GM18508 (cell line): ENCODE data around the gene NPPB.

Experiments used
- ATAC-seq: cut with Tn5 transposase; IDR thresholded peaks from one replicate; pipeline ENCODE4 v1.9.1; 2021; ENCODE audit warnings: moderate number of reproducible peaks; ENCODE audit not compliant: insufficient read depth, unreplicated experiment

The NPPB gene

GRCh38 chr1:11858968-11859871 lies 475 bp upstream of the NPPB start:
- no peak for ATAC-seq

GRCh38 chr1:11858158-11858557 lies 587 bp downstream of the NPPB start:
- ATAC-seq = no peak

- no peak for ATAC-seq
Observed at GRCh38 chr1:11857164-11857851, 1.4 kb downstream of the NPPB start.

- no peak for ATAC-seq
Observed at GRCh38 chr1:11856698-11857097, 2.0 kb downstream of the NPPB start.

- ATAC-seq = no peak
Observed at GRCh38 chr1:11855430-11855829, 3.3 kb downstream of the NPPB start.

- ATAC-seq = no peak
Observed at GRCh38 chr1:11854519-11854918, 4.2 kb downstream of the NPPB start.

GRCh38 chr1:11851180-11851579 lies 7.6 kb downstream of the NPPB start:
- ATAC-seq = no peak

- ATAC-seq = no peak
Observed at GRCh38 chr1:11850156-11850555, 8.6 kb downstream of the NPPB start.

GRCh38 chr1:11848373-11848700 lies 10.4 kb downstream of the NPPB start:
- no peak for ATAC-seq

GRCh38 chr1:11847667-11848372 lies 10.9 kb downstream of the NPPB start, which contains the start of gene NPPA:
TSS of gene NPPA (minus strand) at chr1:11847783. CDS start at chr1:11847684, 99 bp downstream.
- ATAC-seq = no peak

GRCh38 chr1:11845641-11846335 lies 13.0 kb downstream of the NPPB start:
- no peak for ATAC-seq

- ATAC-seq = no peak
Observed at GRCh38 chr1:11842154-11843041, 16.3 kb downstream of the NPPB start.

- ATAC-seq = no peak
Observed at GRCh38 chr1:11841245-11842153, 17.2 kb downstream of the NPPB start.

GRCh38 chr1:11839727-11840705 lies 18.7 kb downstream of the NPPB start:
- ATAC-seq = no peak

GRCh38 chr1:11838349-11839272 lies 20.1 kb downstream of the NPPB start:
- no peak for ATAC-seq

- no peak for ATAC-seq
Observed at GRCh38 chr1:11837767-11838348, 20.9 kb downstream of the NPPB start.
